C4-2B (cell line): Measurements from ENCODE around the gene CXCL11.

Experiments
- CTCF ChIP-seq: fragments of 450-650 bp; conservative IDR thresholded peaks from 2 replicates; pipeline ENCODE4 v1.5.1; 2017; ENCODE audit warnings: mild to moderate bottlenecking
- ZFX ChIP-seq: fragments of 450-650 bp; IDR thresholded peaks from 2 replicates; pipeline ENCODE4 v1.6.1; 2017

- TF ChIP-seq CTCF (no peak), ZFX (no peak)
Measured at GRCh38 chr4:76078033-76078613, 42.3 kb upstream of the CXCL11 start.
